Measurements from ENCODE around the gene VARS1.
"Not testable (repeated sequence)": the region's sequence is repeated elsewhere in the genome, so short reads cannot be mapped to it uniquely, and the experiment has no call there.

Gene VARS1

GRCh38 chr6:31821301-31822035 lies 25.9 kb upstream of the VARS1 start:
- no peak for DNase-seq

DNA sequence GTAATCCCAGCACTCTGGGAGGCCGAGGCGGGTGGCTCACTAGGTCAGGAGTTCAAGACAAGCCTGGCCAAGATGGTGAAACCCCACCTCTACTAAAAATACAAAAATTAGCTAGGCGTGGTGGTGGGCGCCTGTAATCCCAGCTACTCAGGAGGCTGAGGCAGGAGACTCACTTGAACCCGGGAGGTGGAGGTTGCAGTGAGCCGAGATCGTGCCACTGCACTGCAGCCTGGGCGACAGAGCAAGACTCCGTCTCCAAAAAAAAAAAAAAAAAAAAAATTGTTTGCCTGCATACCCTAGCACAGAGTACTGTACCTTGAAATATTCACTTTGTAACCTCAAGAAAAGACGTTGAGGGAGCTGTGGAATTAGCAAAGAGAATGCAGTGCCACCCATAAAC lies 24.8 kb upstream of the VARS1 start:
- DNase-seq, result not testable (repeated sequence)

- DNase-seq, result no peak
These were observed 24.3 kb upstream of the VARS1 start for GRCh38 chr6:31819871-31820299.

- not testable (repeated sequence) for DNase-seq
These were observed 22.5 kb upstream of the VARS1 start for GRCh38 chr6:31817929-31818511.

GRCh38 chr6:31817133-31817928 lies 21.8 kb upstream of the VARS1 start:
- not testable (repeated sequence) for DNase-seq

GRCh38 chr6:31815025-31815838 lies 19.7 kb upstream of the VARS1 start, which contains the start of the genes HSPA1A and HSPA1L:
Gene HSPA1A, plus strand, starts transcription at chr6:31815543. Its CDS starts 214 bp downstream, at chr6:31815757.
Gene HSPA1L, minus strand, starts transcription at chr6:31815283. Its CDS starts 3,311 bp downstream, at chr6:31811972.
- peak; percentile 78 for DNase-seq

GRCh38 chr6:31814677-31815024 lies 19.1 kb upstream of the VARS1 start:
- DNase-seq, result peak; percentile 85

DNA sequence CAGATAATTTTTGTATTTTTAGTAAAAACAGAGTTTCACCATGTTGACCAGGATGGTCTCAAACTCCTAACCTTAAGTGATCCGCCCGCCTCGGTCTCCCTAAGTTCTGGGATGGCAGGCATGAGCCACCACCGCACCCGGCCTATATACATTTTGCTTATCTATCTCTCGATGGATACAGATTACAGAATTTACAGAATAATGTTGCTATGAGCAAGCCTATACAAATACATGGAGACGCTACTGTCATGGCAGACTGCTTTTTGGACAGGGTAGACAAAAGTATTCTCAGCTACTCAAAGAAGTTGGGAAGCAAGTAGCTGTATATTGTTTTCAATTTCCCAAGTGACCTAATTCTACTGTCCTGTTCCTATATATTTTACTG lies 17.9 kb upstream of the VARS1 start:
- no peak for DNase-seq

GRCh38 chr6:31811645-31812044 lies 16.1 kb upstream of the VARS1 start:
- no peak for DNase-seq

GRCh38 chr6:31808599-31808998 lies 13.0 kb upstream of the VARS1 start:
- not testable (repeated sequence) for DNase-seq

DNA sequence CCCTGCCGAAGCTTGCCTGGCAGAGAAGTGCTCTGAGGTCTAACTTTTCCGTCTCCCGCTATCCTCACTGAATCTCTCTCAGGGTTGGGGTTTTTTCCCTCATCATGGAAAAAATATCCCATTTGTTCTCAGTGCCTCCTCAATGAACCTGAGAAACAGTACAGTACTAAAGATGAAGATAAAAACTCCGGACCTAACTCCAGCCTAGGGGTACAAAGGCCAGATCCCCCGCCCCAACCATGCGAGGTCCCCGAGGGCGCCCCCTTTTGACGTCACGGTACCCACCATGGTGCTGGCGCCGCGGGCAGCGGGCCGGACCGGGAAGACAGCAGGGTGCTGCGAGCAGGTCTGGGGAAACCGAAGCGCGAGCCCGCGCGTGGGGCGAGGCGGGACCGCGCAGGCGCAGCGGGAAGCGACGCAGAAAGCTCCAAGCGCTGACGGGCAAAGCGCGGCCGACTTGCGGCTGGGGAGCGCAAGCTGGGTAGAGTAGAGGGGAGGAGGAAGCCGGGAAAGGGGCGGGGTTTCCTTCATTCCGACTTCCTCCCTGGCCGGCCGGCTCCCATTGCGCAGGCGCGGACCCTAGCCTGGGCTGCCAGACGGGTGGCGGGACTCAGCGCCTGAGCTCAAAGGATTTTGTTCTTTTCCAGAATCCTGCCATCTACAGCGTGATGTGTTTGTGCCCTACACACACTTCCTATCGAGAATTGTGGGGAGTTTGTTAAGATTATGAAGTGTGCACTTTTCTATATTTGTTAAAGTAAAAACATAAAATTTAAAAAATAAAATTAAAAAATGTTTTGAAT lies 11.1 kb upstream of the VARS1 start, which contains the start of gene LSM2:
LSM2 (minus strand) TSS at position 497 of the 803 bp plus-strand sequence; CDS start at position 288, 209 bp downstream.
- peak; percentile 72 for DNase-seq

DNA sequence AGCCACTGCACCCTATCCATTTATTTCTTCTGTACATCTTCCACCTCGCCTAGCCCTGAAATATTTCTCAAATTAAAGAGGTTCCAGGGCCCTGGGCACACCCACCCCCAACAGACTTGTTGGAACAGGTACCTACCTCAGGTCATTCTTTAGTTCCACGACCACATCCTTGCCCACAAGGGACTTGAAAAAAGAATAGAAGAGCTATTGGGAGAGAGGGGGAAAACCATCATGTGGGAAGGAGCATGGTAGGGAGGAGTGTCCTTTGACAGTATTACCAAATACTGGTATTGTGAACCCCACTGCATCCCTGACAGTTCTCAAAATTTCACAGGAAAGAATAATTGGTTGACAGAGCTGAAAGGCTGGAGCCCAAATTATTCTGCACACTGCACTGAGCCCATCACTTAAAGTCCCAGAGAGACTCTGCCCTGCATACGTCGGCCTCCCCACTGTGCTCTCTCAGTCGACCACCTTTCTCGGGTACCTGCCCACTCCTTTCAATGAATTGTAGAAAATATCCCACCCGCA lies 10.5 kb upstream of the VARS1 start:
- DNase-seq, result no peak

DNA sequence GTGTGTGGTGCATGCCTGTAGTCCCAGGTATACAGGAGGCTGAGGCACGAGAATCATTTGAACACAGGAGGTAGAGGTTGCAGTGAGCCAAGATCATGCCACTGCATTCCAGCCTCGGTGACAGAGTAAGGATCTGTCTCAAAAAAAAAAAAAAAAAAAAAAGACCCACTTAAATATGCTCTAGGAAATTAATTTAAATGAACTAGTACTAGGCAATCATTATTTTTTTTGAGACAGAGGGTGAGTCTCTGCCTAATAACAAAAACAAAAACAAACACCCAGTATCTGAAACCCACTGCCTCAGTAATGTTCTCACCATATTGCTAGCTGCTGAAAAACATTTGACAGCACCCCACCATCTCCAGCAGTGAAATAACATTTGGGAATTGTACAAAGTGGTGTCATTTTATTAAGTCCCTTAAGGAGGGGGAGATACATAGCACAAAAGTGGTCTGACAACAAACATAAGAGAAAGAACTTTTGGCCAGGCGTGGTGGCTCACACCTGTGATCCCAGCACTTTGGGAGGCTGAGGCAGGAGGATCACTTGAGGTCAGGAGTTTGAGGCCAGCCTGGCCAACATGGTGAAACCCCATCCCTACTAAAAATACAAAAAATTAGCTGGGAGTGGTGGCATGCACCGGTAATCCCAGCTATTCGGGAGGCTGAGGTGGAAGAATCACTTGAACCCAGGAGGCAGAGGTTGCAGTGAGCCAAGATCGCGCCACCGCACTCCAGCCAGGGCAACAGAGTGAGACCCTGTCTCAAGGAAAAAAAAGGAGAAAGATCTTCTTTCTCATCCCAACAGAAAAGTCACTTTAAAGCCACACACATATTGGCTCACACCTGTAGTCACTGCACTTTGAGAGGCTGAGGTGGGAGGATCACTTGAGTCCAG lies 5.7 kb upstream of the VARS1 start:
- DNase-seq, result not testable (repeated sequence)

GRCh38 chr6:31799781-31800180 lies 4.2 kb upstream of the VARS1 start:
- DNase-seq, result no peak

DNA sequence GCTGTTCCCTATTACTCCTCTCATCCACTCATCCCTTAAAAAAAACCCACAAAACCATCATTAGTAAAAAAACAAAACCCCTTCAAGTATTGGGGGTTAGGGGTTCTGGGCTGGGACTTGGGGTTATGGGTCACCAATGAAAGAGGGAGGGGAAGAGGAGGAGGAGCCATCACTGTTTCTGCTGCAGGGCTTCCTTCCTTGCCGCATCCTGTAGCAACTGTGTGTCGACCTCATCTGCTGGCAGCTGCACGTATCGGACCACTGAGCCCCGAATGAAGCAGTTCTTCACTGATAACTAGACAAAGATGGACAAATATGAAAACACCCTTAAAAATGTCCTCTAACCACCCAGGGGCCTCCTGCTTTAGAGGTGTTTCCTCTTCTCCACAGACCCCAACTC lies 2.0 kb upstream of the VARS1 start:
- DNase-seq, result no peak

DNA sequence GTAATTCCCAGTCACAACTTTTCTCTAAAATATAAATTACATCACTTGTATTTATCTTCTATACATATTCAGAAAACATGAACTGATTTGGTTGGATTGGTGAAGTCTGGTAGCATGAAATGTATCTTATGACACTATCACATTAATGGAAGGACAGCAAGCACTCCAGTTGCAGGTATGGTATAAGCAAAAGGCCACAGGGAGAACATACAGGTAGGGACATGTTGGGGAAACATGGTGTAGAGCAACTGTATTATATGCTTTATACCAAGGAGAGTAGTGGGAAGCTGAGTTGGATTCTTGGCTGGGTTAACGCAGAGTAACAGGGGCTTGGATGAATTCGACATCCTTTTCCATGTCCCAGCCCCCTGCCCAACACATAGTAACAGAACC lies 1.4 kb upstream of the VARS1 start:
- DNase-seq, result no peak

- no peak for DNase-seq
These were observed 511 bp downstream of the VARS1 start for GRCh38 chr6:31794866-31795615.

- no peak for DNase-seq
These were observed 1.2 kb downstream of the VARS1 start for GRCh38 chr6:31794294-31794865.

DNA sequence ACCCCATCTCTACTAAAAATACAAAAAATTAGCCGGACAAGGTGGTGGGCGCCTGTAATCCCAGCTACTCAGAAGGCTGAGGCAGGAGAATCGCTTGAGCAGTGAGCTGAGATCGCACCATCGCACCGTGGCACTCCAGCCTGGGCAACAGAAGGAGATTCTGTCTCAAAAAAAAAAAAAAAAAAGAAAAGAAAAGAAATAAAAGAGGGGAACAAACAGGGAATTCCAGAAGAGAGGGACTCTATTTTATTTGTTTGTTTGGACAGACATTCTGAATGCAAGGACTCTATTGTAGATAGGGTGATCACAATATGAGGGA lies 1.7 kb downstream of the VARS1 start:
- DNase-seq, result not testable (repeated sequence)

All from NCI-H1436 treated with DMSO at 0.1 percent for 48 hours (cell line).